Sigmoid colon (tissue), 7 donors: Measurements from ENCODE around the gene ABHD16A. TPM values are rescaled to one million over a fixed set of nuclear protein-coding genes. Genes with fewer than 3 reads are reported as not detected.
A peak's percentile ranks its signal among the peaks of the same experiment; 100 is the strongest.

Experiments used
- DNase-seq: peaks from one replicate; pipeline ENCODE4 v3.0.0-alpha.2; 2019
- H3K27ac ChIP-seq, 4 donors: fragments of 200-600 bp; sonication (generic); one replicate each; pipeline ENCODE4 v1.5.1; 2016 to 2019; ENCODE audit warnings: mild to moderate bottlenecking in 1 of 4
- H3K27me3 ChIP-seq, 3 donors: fragments of 200-600 bp; sonication (generic); one replicate each; pipeline ENCODE4 v1.5.1; 2019; ENCODE audit warnings: mild to moderate bottlenecking in 1 of 3
- H3K36me3 ChIP-seq, 4 donors: fragments of 200-600 bp; sonication (generic); one replicate each; pipeline ENCODE4 v1.5.1; 2016 to 2019
- H3K4me1 ChIP-seq, 4 donors: fragments of 200-600 bp; sonication (generic); one replicate each; pipeline ENCODE4 v1.5.1; 2017 to 2019
- H3K4me3 ChIP-seq, 4 donors: fragments of 200-600 bp; sonication (generic); one replicate each; pipeline ENCODE4 v1.5.1; 2017 to 2019; ENCODE audit warnings: mild to moderate bottlenecking in 2 of 4, moderate library complexity in 1 of 4
- H3K9me3 ChIP-seq, 4 donors: fragments of 200-600 bp in 3 of 4; sonication (generic) in 3 of 4; one replicate each; pipeline versions ENCODE4 v1.5.1 to v1.6.1; 2013 to 2019
- EP300 ChIP-seq, 4 donors: sonication (generic); formaldehyde crosslinking; IDR thresholded peaks; one replicate each; pipeline ENCODE4 v1.6.1; 2017; ENCODE audit warnings: antibody characterized with exemption in 4 of 4
- POLR2A ChIP-seq, 2 donors: fragments of 450-650 bp; IDR thresholded peaks; one replicate each; pipeline ENCODE4 v1.6.1; 2016; ENCODE audit warnings: antibody characterized with exemption in 2 of 2, mild to moderate bottlenecking in 2 of 2, moderate library complexity in 2 of 2
- POLR2AphosphoS5 ChIP-seq, 4 donors: sonication (generic); formaldehyde crosslinking; IDR thresholded peaks; one replicate each; pipeline ENCODE4 v1.6.1; 2017; ENCODE audit warnings: antibody characterized with exemption in 4 of 4
- WGBS, 2 donors: extraction: QIAGEN DNeasy Blood & Tissue Kit; methylation state at CpG; one replicate each; pipeline ENCODE4 v1.1.7; 2013; 5-methylcytosine and 5-hydroxymethylcytosine counted together
- intact Hi-C: fragments of 100-400 bp; cut with DNase I; formaldehyde crosslinking; loops from one replicate; pipeline ENCODE4 v1.15.1; 2023
- polyA plus RNA-seq, 3 donors: library from polyadenylated mRNA; stranded (reverse); fragments of 200-250 nt; gene quantifications; one replicate each; pipeline ENCODE4 v1.2.3, GENCODE V29; 2013
- small RNA-seq, 3 donors: library from RNA; depleted of rRNA; stranded (forward); fragments of <200 nt; gene quantifications; one replicate each; pipeline ENCODE3, GENCODE V24; 2016
- total RNA-seq, 4 donors: library from RNA; depleted of rRNA; stranded (reverse); fragments of >200 nt; gene quantifications; one replicate each; pipeline ENCODE4 v1.1.0, GENCODE V29; 2016
- TF ChIP-seq, protein P1 (sequence below), 4 experiments: fragments of 450-650 bp in 3 of 4; fragments of 200-600 bp in 1 of 4; IDR thresholded peaks; one replicate each; pipeline ENCODE4 v1.5.1; 2016 to 2019; ENCODE audit warnings: antibody characterized with exemption in 4 of 4, mild to moderate bottlenecking in 3 of 4, moderate library complexity in 2 of 4
- donor health status: healthy with polysubstance abuse.
- donor health status: Bipolar disorder and iron deficiency.
- donor health status: healthy.

The ABHD16A gene
- total and polyA plus RNA-seq, 7 donors: 16.9 to 63.4 (median 40.3) TPM

DNA sequence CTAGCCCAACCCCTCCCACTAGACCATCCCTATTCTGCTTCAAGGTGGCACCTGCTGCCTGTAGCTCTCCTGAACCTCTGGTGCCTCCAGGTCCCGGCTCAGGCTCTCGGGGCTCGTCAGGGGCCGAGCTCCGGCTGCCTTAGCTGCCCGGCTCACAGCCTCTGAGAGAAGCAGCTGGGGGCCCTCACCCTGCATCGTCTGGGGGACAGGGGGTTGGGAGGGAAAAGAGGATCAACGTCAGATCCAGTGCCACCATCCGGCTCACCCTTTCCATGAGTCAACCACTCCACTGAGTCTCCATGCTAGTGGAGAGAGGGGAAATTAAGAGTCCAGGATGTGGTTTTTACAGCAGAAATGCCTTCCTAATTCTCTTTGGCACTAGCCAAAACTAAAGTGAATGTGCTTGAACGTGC, 63.7 kb downstream of the ABHD16A start:
- no peaks in the 10 kb centered on the region for H3K9me3 ChIP-seq
- H3K27me3 ChIP-seq: no peaks in the 10 kb centered on the region
- H3K4me3 ChIP-seq: no peak overlapping the region
- no peak for TF ChIP-seq EP300 (IDR thresholded peaks at IDR 0.05)
- TF ChIP-seq, protein P1, sequence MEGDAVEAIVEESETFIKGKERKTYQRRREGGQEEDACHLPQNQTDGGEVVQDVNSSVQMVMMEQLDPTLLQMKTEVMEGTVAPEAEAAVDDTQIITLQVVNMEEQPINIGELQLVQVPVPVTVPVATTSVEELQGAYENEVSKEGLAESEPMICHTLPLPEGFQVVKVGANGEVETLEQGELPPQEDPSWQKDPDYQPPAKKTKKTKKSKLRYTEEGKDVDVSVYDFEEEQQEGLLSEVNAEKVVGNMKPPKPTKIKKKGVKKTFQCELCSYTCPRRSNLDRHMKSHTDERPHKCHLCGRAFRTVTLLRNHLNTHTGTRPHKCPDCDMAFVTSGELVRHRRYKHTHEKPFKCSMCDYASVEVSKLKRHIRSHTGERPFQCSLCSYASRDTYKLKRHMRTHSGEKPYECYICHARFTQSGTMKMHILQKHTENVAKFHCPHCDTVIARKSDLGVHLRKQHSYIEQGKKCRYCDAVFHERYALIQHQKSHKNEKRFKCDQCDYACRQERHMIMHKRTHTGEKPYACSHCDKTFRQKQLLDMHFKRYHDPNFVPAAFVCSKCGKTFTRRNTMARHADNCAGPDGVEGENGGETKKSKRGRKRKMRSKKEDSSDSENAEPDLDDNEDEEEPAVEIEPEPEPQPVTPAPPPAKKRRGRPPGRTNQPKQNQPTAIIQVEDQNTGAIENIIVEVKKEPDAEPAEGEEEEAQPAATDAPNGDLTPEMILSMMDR (IDR thresholded peaks at IDR 0.05): no peak
- no peak for TF ChIP-seq POLR2AphosphoS5 (IDR thresholded peaks at IDR 0.05)
- TF ChIP-seq POLR2A (IDR thresholded peaks at IDR 0.05): no peak
- 80 to 84% methylated on average over 10 of the region's 10 CpGs for WGBS, 2 donors
- intact Hi-C loops: no loop called here
- no peak for DNase-seq
- H3K36me3 ChIP-seq: peaks cover 69 to 96% (median 89%) of the 10 kb centered on the region in 4 donors
- H3K27ac ChIP-seq: no peak overlapping the region
- no peaks in the 10 kb centered on the region for H3K4me1 ChIP-seq

DNA sequence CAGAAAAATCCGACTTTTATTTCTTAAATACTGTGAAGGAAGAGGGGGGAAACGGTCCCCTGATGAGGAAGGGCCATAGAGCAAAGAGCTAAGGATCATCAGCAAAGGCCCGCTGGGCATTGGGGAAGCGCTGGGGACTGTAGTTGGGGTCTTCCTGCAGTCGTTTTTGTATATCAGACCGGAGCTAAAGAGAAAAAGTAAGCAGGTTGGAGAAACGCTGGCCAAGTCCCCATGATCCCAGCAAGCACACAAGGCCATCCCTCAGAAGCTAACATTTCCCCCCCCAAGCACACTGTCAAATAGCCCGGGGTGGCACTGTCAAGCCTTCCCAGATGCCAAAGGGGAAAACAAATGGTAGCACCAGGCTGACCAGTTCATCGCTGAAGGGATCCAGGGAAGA, 64.1 kb downstream of the ABHD16A start:
- no peak overlapping the region for H3K4me3 ChIP-seq
- H3K27ac ChIP-seq: no peak overlapping the region
- TF ChIP-seq EP300 (IDR thresholded peaks at IDR 0.05) (no peak), POLR2A (IDR thresholded peaks at IDR 0.05) (no peak), POLR2AphosphoS5 (IDR thresholded peaks at IDR 0.05) (peak in 1 of 4 donors; percentile 16)
- TF ChIP-seq, protein P1 (IDR thresholded peaks at IDR 0.05): no peak
- peaks cover 69 to 96% (median 89%) of the 10 kb centered on the region in 4 donors for H3K36me3 ChIP-seq
- H3K27me3 ChIP-seq: no peaks in the 10 kb centered on the region
- intact Hi-C loops: no loop called here
- H3K9me3 ChIP-seq: no peaks in the 10 kb centered on the region
- no peak for DNase-seq
- H3K4me1 ChIP-seq: no peaks in the 10 kb centered on the region
- 82 to 89% methylated on average over 9 of the region's 9 CpGs for whole genome bisulfite sequencing, 2 donors

Small RNAs within 50 kb of the gene (small RNA-seq; reads per million reads assigned to genes)
- 0 reads per million in 3 donors for gene LY6G6D
- 0 reads per million in 3 donors for gene MIR4646
- 0 reads per million in 3 donors for gene RF00019

Other genes with a start within 250 kb of the ABHD16A start
Only the 30 nearest of the 39 such genes appear.
- gene ATP6V1G2, start 156.7 kb downstream of the ABHD16A start, total RNA-seq: 1 to 10 TPM; 2.8 to 9.1 (median 5.0) TPM
- 1 to 10 TPM in 1 of 3 donors, not detected in 2; 3.0 TPM for gene ATP6V1G2, start 156.7 kb downstream of the ABHD16A start, polyA plus RNA-seq
- 10 to 100 TPM; 32.5 to 55.1 (median 36.3) TPM for gene NFKBIL1, start 155.7 kb downstream of the ABHD16A start, total RNA-seq
- 10 to 100 TPM; 18.0 to 31.3 (median 25.2) TPM for gene NFKBIL1, start 155.7 kb downstream of the ABHD16A start, polyA plus RNA-seq
- not detected for gene LTA, start 131.0 kb downstream of the ABHD16A start, total RNA-seq
- 1 to 10 TPM in 1 of 3 donors, not detected in 2; 3.6 TPM for gene LTA, start 131.0 kb downstream of the ABHD16A start, polyA plus RNA-seq
- under 1 TPM in 1 of 4 donors, not detected in 3; 0.33 TPM for gene TNF, start 127.8 kb downstream of the ABHD16A start, total RNA-seq
- gene TNF, start 127.8 kb downstream of the ABHD16A start, polyA plus RNA-seq: 1 to 10 TPM in 1 of 3 donors, under 1 TPM in 2; 0.60 to 2.6 (median 0.92) TPM
- 1 to 10 TPM in 1 of 4 donors, under 1 TPM in 2, not detected in 1; 0.66 to 1.9 (median 0.68) TPM for gene LTB, start 120.9 kb downstream of the ABHD16A start, total RNA-seq
- 10 to 100 TPM in 1 of 3 donors, 1 to 10 TPM in 1, not detected in 1; 2.5 to 90.8 TPM for gene LTB, start 120.9 kb downstream of the ABHD16A start, polyA plus RNA-seq
- 10 to 100 TPM in 2 of 4 donors, 1 to 10 TPM in 2; 1.7 to 19.8 (median 10.2) TPM for gene LST1, start 117.0 kb downstream of the ABHD16A start, total RNA-seq
- 10 to 100 TPM; 17.0 to 34.2 (median 24.7) TPM for gene LST1, start 117.0 kb downstream of the ABHD16A start, polyA plus RNA-seq
- gene NCR3, start 110.3 kb downstream of the ABHD16A start, total RNA-seq: not detected
- gene NCR3, start 110.3 kb downstream of the ABHD16A start, polyA plus RNA-seq: 1 to 10 TPM in 1 of 3 donors, under 1 TPM in 1, not detected in 1; 0.92 to 3.4 TPM
- 10 to 100 TPM; 12.5 to 59.6 (median 36.9) TPM for gene AIF1, start 88.1 kb downstream of the ABHD16A start, total RNA-seq
- 100 to 1,000 TPM in 2 of 3 donors, 10 to 100 TPM in 1; 61.8 to 133 (median 114) TPM for gene AIF1, start 88.1 kb downstream of the ABHD16A start, polyA plus RNA-seq
- 10 to 100 TPM; 42.1 to 90.8 (median 54.2) TPM for gene PRRC2A, start 82.6 kb downstream of the ABHD16A start, total RNA-seq
- 100 to 1,000 TPM in 1 of 3 donors, 10 to 100 TPM in 2; 28.8 to 109 (median 32.1) TPM for gene PRRC2A, start 82.6 kb downstream of the ABHD16A start, polyA plus RNA-seq
- gene BAG6, start 50.7 kb downstream of the ABHD16A start, total RNA-seq: 100 to 1,000 TPM; 119 to 218 (median 144) TPM
- 100 to 1,000 TPM in 2 of 3 donors, 10 to 100 TPM in 1; 99.7 to 231 (median 133) TPM for gene BAG6, start 50.7 kb downstream of the ABHD16A start, polyA plus RNA-seq
- 1 to 10 TPM in 3 of 4 donors, not detected in 1; 3.3 to 7.2 (median 3.6) TPM for gene APOM, start 47.4 kb downstream of the ABHD16A start, total RNA-seq
- gene APOM, start 47.4 kb downstream of the ABHD16A start, polyA plus RNA-seq: 1 to 10 TPM; 2.3 to 3.6 (median 3.6) TPM
- gene C6orf47, start 42.5 kb downstream of the ABHD16A start, total RNA-seq: 10 to 100 TPM; 25.0 to 31.3 (median 26.7) TPM
- 10 to 100 TPM; 22.2 to 32.6 (median 24.5) TPM for gene C6orf47, start 42.5 kb downstream of the ABHD16A start, polyA plus RNA-seq
- 10 to 100 TPM; 17.2 to 29.6 (median 26.4) TPM for gene GPANK1, start 38.3 kb downstream of the ABHD16A start, total RNA-seq
- 10 to 100 TPM; 15.3 to 22.8 (median 18.3) TPM for gene GPANK1, start 38.3 kb downstream of the ABHD16A start, polyA plus RNA-seq
- 100 to 1,000 TPM; 188 to 227 (median 209) TPM for gene CSNK2B, start 37.2 kb downstream of the ABHD16A start, total RNA-seq
- 100 to 1,000 TPM; 198 to 232 (median 206) TPM for gene CSNK2B, start 37.2 kb downstream of the ABHD16A start, polyA plus RNA-seq
- gene LY6G5B, start 33.3 kb downstream of the ABHD16A start, total RNA-seq: 1 to 10 TPM; 2.8 to 10.0 (median 6.5) TPM
- gene LY6G5B, start 33.3 kb downstream of the ABHD16A start, polyA plus RNA-seq: 1 to 10 TPM in 1 of 3 donors, under 1 TPM in 1, not detected in 1; 0.60 to 9.1 TPM
- 1 to 10 TPM in 1 of 4 donors, under 1 TPM in 2, not detected in 1; 0.68 to 1.1 (median 0.99) TPM for gene LY6G5C, start 22.3 kb downstream of the ABHD16A start, total RNA-seq
- gene LY6G5C, start 22.3 kb downstream of the ABHD16A start, polyA plus RNA-seq: 1 to 10 TPM; 1.8 to 3.2 (median 2.7) TPM
- not detected for gene LY6G6F, start 3.5 kb upstream of the ABHD16A start, total RNA-seq
- gene LY6G6F, start 3.5 kb upstream of the ABHD16A start, polyA plus RNA-seq: not detected
- gene LY6G6D, start 12.0 kb upstream of the ABHD16A start, total RNA-seq: 10 to 100 TPM in 1 of 4 donors, 1 to 10 TPM in 2, not detected in 1; 2.9 to 21.2 (median 6.4) TPM
- gene LY6G6D, start 12.0 kb upstream of the ABHD16A start, polyA plus RNA-seq: 1 to 10 TPM in 1 of 3 donors, under 1 TPM in 1, not detected in 1; 0.31 to 8.4 TPM
- gene LY6G6C, start 18.4 kb upstream of the ABHD16A start, total RNA-seq: not detected
- gene LY6G6C, start 18.4 kb upstream of the ABHD16A start, polyA plus RNA-seq: 1 to 10 TPM in 2 of 3 donors, under 1 TPM in 1; 0.07 to 1.2 (median 1.2) TPM
- gene MPIG6B, start 20.0 kb upstream of the ABHD16A start, total RNA-seq: not detected
- under 1 TPM in 1 of 3 donors, not detected in 2; 0.13 TPM for gene MPIG6B, start 20.0 kb upstream of the ABHD16A start, polyA plus RNA-seq
- gene DDAH2, start 26.0 kb upstream of the ABHD16A start, total RNA-seq: 100 to 1,000 TPM in 2 of 4 donors, 10 to 100 TPM in 2; 86.7 to 146 (median 107) TPM
- 100 to 1,000 TPM; 137 to 340 (median 213) TPM for gene DDAH2, start 26.0 kb upstream of the ABHD16A start, polyA plus RNA-seq
- gene CLIC1, start 33.2 kb upstream of the ABHD16A start, total RNA-seq: 100 to 1,000 TPM; 172 to 251 (median 214) TPM
- gene CLIC1, start 33.2 kb upstream of the ABHD16A start, polyA plus RNA-seq: 100 to 1,000 TPM; 623 to 668 (median 634) TPM
- 10 to 100 TPM in 1 of 4 donors, 1 to 10 TPM in 3; 4.2 to 23.5 (median 5.7) TPM for gene MSH5, start 36.7 kb upstream of the ABHD16A start, total RNA-seq
- 10 to 100 TPM in 1 of 3 donors, 1 to 10 TPM in 1, not detected in 1; 1.6 to 18.7 TPM for gene MSH5, start 36.7 kb upstream of the ABHD16A start, polyA plus RNA-seq
- gene SAPCD1, start 59.3 kb upstream of the ABHD16A start, total RNA-seq: 1 to 10 TPM in 3 of 4 donors, not detected in 1; 1.8 to 6.5 (median 4.2) TPM
- gene SAPCD1, start 59.3 kb upstream of the ABHD16A start, polyA plus RNA-seq: 1 to 10 TPM in 2 of 3 donors, not detected in 1; 1.2 to 8.7 TPM
- gene VWA7, start 74.0 kb upstream of the ABHD16A start, total RNA-seq: 1 to 10 TPM in 1 of 4 donors, under 1 TPM in 2, not detected in 1; 0.14 to 3.9 (median 0.71) TPM
- gene VWA7, start 74.0 kb upstream of the ABHD16A start, polyA plus RNA-seq: 1 to 10 TPM; 2.8 to 6.0 (median 3.6) TPM
- gene VARS1, start 92.4 kb upstream of the ABHD16A start, total RNA-seq: 10 to 100 TPM; 16.0 to 36.2 (median 27.7) TPM
- 10 to 100 TPM in 1 of 3 donors, 1 to 10 TPM in 2; 6.0 to 50.9 (median 6.0) TPM for gene VARS1, start 92.4 kb upstream of the ABHD16A start, polyA plus RNA-seq
- gene LSM2, start 103.6 kb upstream of the ABHD16A start, total RNA-seq: 10 to 100 TPM; 29.6 to 53.5 (median 48.1) TPM
- gene LSM2, start 103.6 kb upstream of the ABHD16A start, polyA plus RNA-seq: 10 to 100 TPM; 28.4 to 94.7 (median 49.9) TPM
- gene HSPA1L, start 112.0 kb upstream of the ABHD16A start, total RNA-seq: 1 to 10 TPM; 1.1 to 2.3 (median 1.8) TPM
- gene HSPA1L, start 112.0 kb upstream of the ABHD16A start, polyA plus RNA-seq: 1 to 10 TPM in 1 of 3 donors, under 1 TPM in 2; 0.23 to 1.2 (median 0.60) TPM
- gene HSPA1A, start 112.2 kb upstream of the ABHD16A start, total RNA-seq: 100 to 1,000 TPM; 147 to 321 (median 168) TPM
- gene HSPA1A, start 112.2 kb upstream of the ABHD16A start, polyA plus RNA-seq: 10 to 100 TPM; 39.0 to 70.1 (median 63.1) TPM
- 100 to 1,000 TPM in 3 of 4 donors, 10 to 100 TPM in 1; 72.6 to 237 (median 113) TPM for gene HSPA1B, start 124.4 kb upstream of the ABHD16A start, total RNA-seq
- 100 to 1,000 TPM in 1 of 3 donors, 10 to 100 TPM in 2; 63.1 to 116 (median 64.3) TPM for gene HSPA1B, start 124.4 kb upstream of the ABHD16A start, polyA plus RNA-seq